ENCODE results near the gene CABP5.
"Not testable (repeated sequence)": the region's sequence is repeated elsewhere in the genome, so short reads cannot be mapped to it uniquely, and the experiment has no call there.

DNA sequence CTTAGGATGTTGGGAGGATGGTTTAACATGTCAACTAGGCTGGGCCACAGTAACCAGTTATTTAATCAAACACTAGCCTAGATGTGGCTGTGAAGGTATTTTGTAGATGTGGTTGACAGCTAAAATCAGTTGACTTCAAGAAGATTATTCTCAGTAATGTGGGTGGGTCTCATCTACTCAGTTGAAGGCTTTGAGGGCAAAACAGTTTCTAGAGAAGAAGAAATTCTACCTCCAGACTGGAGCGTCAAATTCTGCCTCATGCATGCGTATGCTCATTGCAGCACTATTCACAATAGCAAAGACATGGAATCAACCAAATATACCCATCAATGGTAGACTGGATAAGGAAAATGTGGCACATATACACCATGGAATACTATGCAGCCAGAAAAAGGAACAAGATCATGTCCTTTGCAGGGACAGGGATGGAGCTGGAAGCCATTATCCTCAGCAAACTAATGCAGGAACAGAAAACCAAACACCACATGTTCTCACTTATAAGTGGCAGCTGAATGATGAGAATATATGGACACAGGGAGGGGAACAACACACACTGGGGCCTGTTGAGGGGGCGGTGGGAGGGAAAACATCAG lies 26.4 kb upstream of the CABP5 start:
- not testable (repeated sequence) for TF ChIP-seq SUZ12 (IDR thresholded peaks at IDR 0.05; ENCODE audit: extremely low read depth, insufficient read depth, insufficient read length); YY1 (IDR thresholded peaks at IDR 0.05; ENCODE audit: insufficient read depth, insufficient read length); ZNF274 (IDR thresholded peaks at IDR 0.05; ENCODE audit: low read depth, low read length)

Measured in NT2/D1 (cell line).